Large intestine (tissue), 3 donors: Measurements from ENCODE around the gene MBOAT1. TPM values are rescaled to one million over a fixed set of nuclear protein-coding genes. Genes with fewer than 3 reads are reported as not detected.
A peak's percentile ranks its signal among the peaks of the same experiment; 100 is the strongest.
"Not testable (repeated sequence)": the region's sequence is repeated elsewhere in the genome, so short reads cannot be mapped to it uniquely, and the experiment has no call there.

Experiments used
- DNase-seq, 2 donors: peaks; one replicate each; pipeline versions ENCODE4 v3.0.0 to v3.0.0-alpha.2; 2013
- H3K27ac ChIP-seq: one replicate; pipeline ENCODE4 v1.5.1; 2013; ENCODE audit warnings: low read length
- H3K27me3 ChIP-seq: 2 replicates; pipeline ENCODE4 v1.6.1; 2013; ENCODE audit warnings: low read length; ENCODE audit not compliant: control insufficient read depth, insufficient read depth
- H3K36me3 ChIP-seq: 2 replicates; pipeline ENCODE4 v1.6.1; 2013; ENCODE audit warnings: low read length; ENCODE audit not compliant: control insufficient read depth, insufficient read depth
- H3K4me1 ChIP-seq: one replicate; pipeline ENCODE4 v1.6.1; 2013; ENCODE audit warnings: low read length; ENCODE audit not compliant: control insufficient read depth, insufficient read depth
- H3K4me3 ChIP-seq: one replicate; pipeline ENCODE4 v1.5.1; 2013; ENCODE audit warnings: low read length
- H3K9me3 ChIP-seq: one replicate; pipeline ENCODE4 v1.6.1; 2013; ENCODE audit warnings: mild to moderate bottlenecking, low read depth, low read length, moderate library complexity; ENCODE audit not compliant: control insufficient read depth
- WGBS: methylation state at CpG from one replicate; pipeline ENCODE4 v1.1.5; 2013; ENCODE audit warnings: low lambda C conversion rate; ENCODE audit not compliant: insufficient coverage; 5-methylcytosine and 5-hydroxymethylcytosine counted together
- polyA plus RNA-seq: library from polyadenylated mRNA; unstranded; fragments of 120-200 nt; gene quantifications from one replicate; pipeline ENCODE4 v1.2.1, GENCODE V29; 2013

The MBOAT1 gene
- polyA plus RNA-seq, 1 donor = 26.4 TPM

- no peak overlapping the region for H3K4me3 ChIP-seq
- no peak overlapping the region for H3K27ac ChIP-seq
- H3K36me3 ChIP-seq = no peaks in the 10 kb centered on the region
- no peak for DNase-seq
- no peaks in the 10 kb centered on the region for H3K27me3 ChIP-seq
- H3K4me1 ChIP-seq = no peaks in the 10 kb centered on the region
- H3K9me3 ChIP-seq = no peaks in the 10 kb centered on the region
- WGBS = no CpG with 5 or more reads among the region's 4 CpGs
These were observed 53.2 kb downstream of the MBOAT1 start for GRCh38 chr6:20159098-20159497.

- Histone ChIP-seq H3K4me3 (no peak overlapping the region), H3K9me3 (no peaks in the 10 kb centered on the region), H3K4me1 (no peaks in the 10 kb centered on the region), H3K27ac (no peak overlapping the region), H3K27me3 (no peaks in the 10 kb centered on the region), H3K36me3 (no peaks in the 10 kb centered on the region)
- 93% methylated on average over 2 of the region's 4 CpGs for WGBS
- DNase-seq = no peak
These were observed 53.6 kb downstream of the MBOAT1 start for GRCh38 chr6:20158676-20159075.

GRCh38 chr6:20156824-20157223, 55.4 kb downstream of the MBOAT1 start:
- Histone ChIP-seq H3K27ac (no peak overlapping the region), H3K4me1 (no peaks in the 10 kb centered on the region), H3K4me3 (no peak overlapping the region), H3K27me3 (no peaks in the 10 kb centered on the region), H3K36me3 (peaks cover 1% of the 10 kb centered on the region), H3K9me3 (no peaks in the 10 kb centered on the region)
- no peak for DNase-seq
- no CpG with 5 or more reads among the region's 2 CpGs for WGBS

GRCh38 chr6:20154753-20155152, 57.5 kb downstream of the MBOAT1 start:
- Histone ChIP-seq H3K36me3 (peaks cover 15% of the 10 kb centered on the region), H3K9me3 (no peaks in the 10 kb centered on the region), H3K4me3 (no peak overlapping the region), H3K27ac (no peak overlapping the region), H3K4me1 (no peaks in the 10 kb centered on the region), H3K27me3 (no peaks in the 10 kb centered on the region)
- no CpG with 5 or more reads among the region's 2 CpGs for WGBS
- DNase-seq = peak in 1 of 2 donors; percentile 55

- DNase-seq = no peak
- no peaks in the 10 kb centered on the region for H3K27me3 ChIP-seq
- peaks cover 17% of the 10 kb centered on the region for H3K36me3 ChIP-seq
- H3K4me3 ChIP-seq = no peak overlapping the region
- H3K27ac ChIP-seq = no peak overlapping the region
- H3K9me3 ChIP-seq = no peaks in the 10 kb centered on the region
- no CpG with 5 or more reads among the region's 3 CpGs for WGBS
- no peaks in the 10 kb centered on the region for H3K4me1 ChIP-seq
These were observed 59.1 kb downstream of the MBOAT1 start for GRCh38 chr6:20153194-20153593.

GRCh38 chr6:20148433-20148832, 63.8 kb downstream of the MBOAT1 start:
- Histone ChIP-seq H3K9me3 (no peaks in the 10 kb centered on the region), H3K4me3 (no peak overlapping the region), H3K4me1 (no peaks in the 10 kb centered on the region), H3K27me3 (no peaks in the 10 kb centered on the region), H3K36me3 (peaks cover 38% of the 10 kb centered on the region), H3K27ac (no peak overlapping the region)
- DNase-seq = no peak
- WGBS = no CpG with 5 or more reads among the region's 4 CpGs

GRCh38 chr6:20147469-20147868, 64.8 kb downstream of the MBOAT1 start:
- no peak overlapping the region for H3K27ac ChIP-seq
- no peaks in the 10 kb centered on the region for H3K9me3 ChIP-seq
- no peaks in the 10 kb centered on the region for H3K4me1 ChIP-seq
- H3K36me3 ChIP-seq = peaks cover 46% of the 10 kb centered on the region
- no CpG with 5 or more reads among the region's 4 CpGs for WGBS
- DNase-seq = no peak
- no peaks in the 10 kb centered on the region for H3K27me3 ChIP-seq
- no peak overlapping the region for H3K4me3 ChIP-seq

GRCh38 chr6:20146831-20147230, 65.4 kb downstream of the MBOAT1 start:
- not testable (repeated sequence) for H3K27ac ChIP-seq, H3K27me3 ChIP-seq, H3K9me3 ChIP-seq, DNase-seq, H3K4me1 ChIP-seq, H3K4me3 ChIP-seq
- no CpG with 5 or more reads among the region's 6 CpGs for WGBS
- H3K36me3 ChIP-seq = peaks cover 45% of the 10 kb centered on the region

- H3K27me3 ChIP-seq = no peaks in the 10 kb centered on the region
- H3K36me3 ChIP-seq = peaks cover 45% of the 10 kb centered on the region
- H3K4me1 ChIP-seq = no peaks in the 10 kb centered on the region
- H3K27ac ChIP-seq = no peak overlapping the region
- 100% methylated on average over 1 of the region's 2 CpGs for WGBS
- DNase-seq = no peak
- no peak overlapping the region for H3K4me3 ChIP-seq
- no peaks in the 10 kb centered on the region for H3K9me3 ChIP-seq
These were observed 66.0 kb downstream of the MBOAT1 start for GRCh38 chr6:20146291-20146690.

GRCh38 chr6:20142866-20143265, 69.4 kb downstream of the MBOAT1 start:
- H3K27me3 ChIP-seq = no peaks in the 10 kb centered on the region
- no peaks in the 10 kb centered on the region for H3K4me1 ChIP-seq
- H3K4me3 ChIP-seq = no peak overlapping the region
- no peaks in the 10 kb centered on the region for H3K9me3 ChIP-seq
- H3K27ac ChIP-seq = no peak overlapping the region
- no CpG with 5 or more reads among the region's 4 CpGs for WGBS
- H3K36me3 ChIP-seq = peaks cover 58% of the 10 kb centered on the region
- no peak for DNase-seq

- H3K9me3 ChIP-seq = no peaks in the 10 kb centered on the region
- no CpG with 5 or more reads among the region's 2 CpGs for WGBS
These were observed 70.3 kb downstream of the MBOAT1 start for GRCh38 chr6:20141931-20142330.

More at GRCh38 chr6:20141931-20142330, 70.3 kb downstream of the MBOAT1 start:
- Histone ChIP-seq H3K4me3 (no peak overlapping the region), H3K27ac (no peak overlapping the region), H3K27me3 (no peaks in the 10 kb centered on the region), H3K36me3 (peaks cover 55% of the 10 kb centered on the region), H3K4me1 (no peaks in the 10 kb centered on the region)
- no peak for DNase-seq
